T-helper 17 cell (primary cell): ENCODE data around the gene SAMD4B. TPM values are rescaled to one million over a fixed set of nuclear protein-coding genes. Genes with fewer than 3 reads are reported as not detected.

ENCODE experiments used
- ATAC-seq: fragments of 150-1000 bp; cut with Tn5 transposase; 2 replicates; pipeline ENCODE4 v1.10.0; 2021; ENCODE audit warnings: mild to moderate bottlenecking, moderate library complexity
- DNase-seq, 3 donors: peaks; one replicate each; pipeline versions ENCODE4 v3.0.0 to v3.0.0-alpha.2; 2020 to 2021
- H3K9me3 ChIP-seq: one replicate; pipeline ENCODE4 v1.7.0; 2013; ENCODE audit warnings: low read length, mild to moderate bottlenecking; ENCODE audit not compliant: control insufficient read depth, poor library complexity, severe bottlenecking
- H3K27ac Mint-ChIP-seq: one replicate; pipeline ENCODE4 v1.8.0; 2022; ENCODE audit warnings: mild to moderate bottlenecking, moderate library complexity, mixed read lengths
- H3K27me3 Mint-ChIP-seq: one replicate; pipeline ENCODE4 v1.8.0; 2022; ENCODE audit warnings: mixed read lengths
- H3K36me3 Mint-ChIP-seq: one replicate; pipeline ENCODE4 v1.8.0; 2022; ENCODE audit warnings: low read depth, mixed read lengths
- H3K4me1 Mint-ChIP-seq: one replicate; pipeline ENCODE4 v1.8.0; 2022; ENCODE audit warnings: mild to moderate bottlenecking, mixed read lengths
- H3K4me3 Mint-ChIP-seq: one replicate; pipeline ENCODE4 v1.8.0; 2022; ENCODE audit warnings: mild to moderate bottlenecking, moderate library complexity, mixed read lengths
- total RNA-seq, 4 donors: library from RNA in 2 of 4; stranded (reverse) in 2 of 4; gene quantifications; one replicate each; pipeline ENCODE4 v1.2.3 and lab custom pipeline; 2022 to 2026

SAMD4B gene
- total RNA-seq, 2 donors from 2014 or later, result 64.2 to 93.2 TPM

GRCh38 chr19:39422020-39422419 lies 79.8 kb downstream of the SAMD4B start:
- no peak for ATAC-seq
- no peaks in the 10 kb centered on the region for H3K9me3 ChIP-seq
- DNase-seq, result no peak
- Mint-ChIP-seq H3K4me3 (no peak overlapping the region), H3K27me3 (no peaks in the 10 kb centered on the region), H3K36me3 (peaks cover 3% of the 10 kb centered on the region), H3K27ac (no peak overlapping the region), H3K4me1 (peaks cover 13% of the 10 kb centered on the region)

GRCh38 chr19:39423258-39424086 lies 81.3 kb downstream of the SAMD4B start:
- Mint-ChIP-seq H3K4me3 (no peak overlapping the region), H3K36me3 (peaks cover 3% of the 10 kb centered on the region), H3K4me1 (peaks cover 11% of the 10 kb centered on the region), H3K27ac (peak overlapping the region; percentile 85), H3K27me3 (no peaks in the 10 kb centered on the region)
- H3K9me3 ChIP-seq, result no peaks in the 10 kb centered on the region
- DNase-seq, result no peak
- no peak for ATAC-seq

GRCh38 chr19:39424934-39425333 lies 82.7 kb downstream of the SAMD4B start:
- Mint-ChIP-seq H3K27ac (peak overlapping the region; percentile 85), H3K27me3 (no peaks in the 10 kb centered on the region), H3K36me3 (peaks cover 3% of the 10 kb centered on the region), H3K4me3 (no peak overlapping the region), H3K4me1 (peaks cover 11% of the 10 kb centered on the region)
- no peaks in the 10 kb centered on the region for H3K9me3 ChIP-seq
- DNase-seq, result no peak
- ATAC-seq, result no peak

- peaks cover 15% of the 10 kb centered on the region for H3K4me1 Mint-ChIP-seq
- no peaks in the 10 kb centered on the region for H3K9me3 ChIP-seq
- DNase-seq (no peak), ATAC-seq (no peak)
- peaks cover 3% of the 10 kb centered on the region for H3K36me3 Mint-ChIP-seq
- H3K4me3 Mint-ChIP-seq, result no peak overlapping the region
- H3K27ac Mint-ChIP-seq, result peak overlapping the region; percentile 85
- H3K27me3 Mint-ChIP-seq, result no peaks in the 10 kb centered on the region
Measured at GRCh38 chr19:39425744-39426143, 83.5 kb downstream of the SAMD4B start.

GRCh38 chr19:39426170-39426569 lies 83.9 kb downstream of the SAMD4B start:
- ATAC-seq, result no peak
- no peak for DNase-seq
- H3K4me3 Mint-ChIP-seq, result no peak overlapping the region
- no peaks in the 10 kb centered on the region for H3K27me3 Mint-ChIP-seq
- no peaks in the 10 kb centered on the region for H3K9me3 ChIP-seq
- H3K4me1 Mint-ChIP-seq, result peaks cover 19% of the 10 kb centered on the region
- peaks cover 3% of the 10 kb centered on the region for H3K36me3 Mint-ChIP-seq
- peak overlapping the region; percentile 85 for H3K27ac Mint-ChIP-seq

- peaks cover 3% of the 10 kb centered on the region for H3K36me3 Mint-ChIP-seq
- no peak overlapping the region for H3K4me3 Mint-ChIP-seq
- H3K9me3 ChIP-seq, result no peaks in the 10 kb centered on the region
- H3K27me3 Mint-ChIP-seq, result no peaks in the 10 kb centered on the region
- H3K4me1 Mint-ChIP-seq, result peaks cover 23% of the 10 kb centered on the region
- peak overlapping the region; percentile 85 for H3K27ac Mint-ChIP-seq
- ATAC-seq (no peak), DNase-seq (no peak)
Measured at GRCh38 chr19:39427707-39428106, 85.5 kb downstream of the SAMD4B start.

- peaks cover 6% of the 10 kb centered on the region for H3K36me3 Mint-ChIP-seq
- H3K27ac Mint-ChIP-seq, result peak overlapping the region; percentile 80
- ATAC-seq (no peak), DNase-seq (no peak)
- H3K9me3 ChIP-seq, result no peaks in the 10 kb centered on the region
- peaks cover 26% of the 10 kb centered on the region for H3K4me1 Mint-ChIP-seq
- no peaks in the 10 kb centered on the region for H3K27me3 Mint-ChIP-seq
- no peak overlapping the region for H3K4me3 Mint-ChIP-seq
Measured at GRCh38 chr19:39428283-39429112, 86.3 kb downstream of the SAMD4B start.

- peaks cover 37% of the 10 kb centered on the region for H3K4me1 Mint-ChIP-seq
- DNase-seq (peak; percentile 48 to 75 (median 70)), ATAC-seq (peak; percentile 78)
- peak overlapping the region; percentile 100 for H3K27ac Mint-ChIP-seq
- H3K36me3 Mint-ChIP-seq, result peaks cover 11% of the 10 kb centered on the region
- H3K9me3 ChIP-seq, result no peaks in the 10 kb centered on the region
- H3K27me3 Mint-ChIP-seq, result no peaks in the 10 kb centered on the region
- peak overlapping the region; percentile 78 for H3K4me3 Mint-ChIP-seq
Measured at GRCh38 chr19:39430675-39431593, 88.7 kb downstream of the SAMD4B start.

- H3K9me3 ChIP-seq, result no peaks in the 10 kb centered on the region
- DNase-seq, result no peak
- peaks cover 8% of the 10 kb centered on the region for H3K36me3 Mint-ChIP-seq
- H3K4me3 Mint-ChIP-seq, result peak overlapping the region; percentile 100
- H3K27ac Mint-ChIP-seq, result peak overlapping the region; percentile 100
- ATAC-seq, result no peak
- peaks cover 40% of the 10 kb centered on the region for H3K4me1 Mint-ChIP-seq
- no peaks in the 10 kb centered on the region for H3K27me3 Mint-ChIP-seq
Measured at GRCh38 chr19:39432677-39433025, 90.4 kb downstream of the SAMD4B start.

- Mint-ChIP-seq H3K27ac (peak overlapping the region; percentile 100), H3K36me3 (peaks cover 8% of the 10 kb centered on the region), H3K4me1 (peaks cover 40% of the 10 kb centered on the region), H3K4me3 (peak overlapping the region; percentile 100), H3K27me3 (no peaks in the 10 kb centered on the region)
- no peak for DNase-seq
- no peaks in the 10 kb centered on the region for H3K9me3 ChIP-seq
- ATAC-seq, result no peak
Measured at GRCh38 chr19:39433480-39434079, 91.4 kb downstream of the SAMD4B start.

GRCh38 chr19:39434123-39435076 lies 92.2 kb downstream of the SAMD4B start:
- no peak for DNase-seq
- peaks cover 40% of the 10 kb centered on the region for H3K4me1 Mint-ChIP-seq
- H3K9me3 ChIP-seq, result no peaks in the 10 kb centered on the region
- H3K27me3 Mint-ChIP-seq, result no peaks in the 10 kb centered on the region
- peaks cover 8% of the 10 kb centered on the region for H3K36me3 Mint-ChIP-seq
- peak overlapping the region; percentile 100 for H3K4me3 Mint-ChIP-seq
- H3K27ac Mint-ChIP-seq, result peak overlapping the region; percentile 100
- ATAC-seq, result no peak
